SU-DHL-6 (cell line): ENCODE data around the gene OPN1SW.

Experiments
- EZH2phosphoT487 ChIP-seq: fragments of 200-600 bp; sonication (generic), shearing (Covaris generic); conservative IDR thresholded peaks from 2 replicates; pipeline ENCODE4 v1.6.1; 2018; ENCODE audit warnings: mild to moderate bottlenecking, antibody characterized with exemption, low read length, moderate library complexity, mixed read lengths
- TF ChIP-seq, protein P1 (sequence below): fragments of 200-600 bp; sonication (generic); IDR thresholded peaks from one replicate; pipeline ENCODE4 v1.5.1; 2017; ENCODE audit warnings: antibody characterized with exemption, mild to moderate bottlenecking, low read length, moderate library complexity; ENCODE audit not compliant: insufficient read depth, poor library complexity, severe bottlenecking

DNA sequence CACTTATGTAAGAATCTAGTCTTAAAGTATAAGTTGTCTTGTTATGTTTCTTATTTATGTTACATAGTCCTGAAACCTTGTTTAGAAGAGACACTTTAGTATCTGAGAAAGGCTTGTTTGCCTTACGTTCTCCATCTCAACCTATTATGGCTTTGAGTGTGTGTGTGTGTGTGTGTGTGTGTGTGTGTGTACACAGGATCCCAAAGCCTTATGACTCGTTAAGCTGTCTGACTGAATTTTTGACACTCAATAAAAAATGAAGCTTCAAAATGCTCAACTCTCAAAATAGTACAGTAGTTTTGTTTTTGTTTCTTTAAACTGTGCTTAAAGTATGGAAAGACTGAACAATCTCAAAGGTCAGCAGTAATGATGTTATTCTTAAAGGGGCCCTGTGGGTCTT, 18.4 kb downstream of the OPN1SW start:
- TF ChIP-seq EZH2phosphoT487: no peak
- TF ChIP-seq, protein P1, sequence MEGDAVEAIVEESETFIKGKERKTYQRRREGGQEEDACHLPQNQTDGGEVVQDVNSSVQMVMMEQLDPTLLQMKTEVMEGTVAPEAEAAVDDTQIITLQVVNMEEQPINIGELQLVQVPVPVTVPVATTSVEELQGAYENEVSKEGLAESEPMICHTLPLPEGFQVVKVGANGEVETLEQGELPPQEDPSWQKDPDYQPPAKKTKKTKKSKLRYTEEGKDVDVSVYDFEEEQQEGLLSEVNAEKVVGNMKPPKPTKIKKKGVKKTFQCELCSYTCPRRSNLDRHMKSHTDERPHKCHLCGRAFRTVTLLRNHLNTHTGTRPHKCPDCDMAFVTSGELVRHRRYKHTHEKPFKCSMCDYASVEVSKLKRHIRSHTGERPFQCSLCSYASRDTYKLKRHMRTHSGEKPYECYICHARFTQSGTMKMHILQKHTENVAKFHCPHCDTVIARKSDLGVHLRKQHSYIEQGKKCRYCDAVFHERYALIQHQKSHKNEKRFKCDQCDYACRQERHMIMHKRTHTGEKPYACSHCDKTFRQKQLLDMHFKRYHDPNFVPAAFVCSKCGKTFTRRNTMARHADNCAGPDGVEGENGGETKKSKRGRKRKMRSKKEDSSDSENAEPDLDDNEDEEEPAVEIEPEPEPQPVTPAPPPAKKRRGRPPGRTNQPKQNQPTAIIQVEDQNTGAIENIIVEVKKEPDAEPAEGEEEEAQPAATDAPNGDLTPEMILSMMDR: no peak
